HG02938 (cell line): ENCODE results near the gene COA6.
"Not testable (repeated sequence)": the region's sequence is repeated elsewhere in the genome, so short reads cannot be mapped to it uniquely, and the experiment has no call there.

Experiments used
- ATAC-seq: cut with Tn5 transposase; IDR thresholded peaks from one replicate; pipeline ENCODE4 v1.9.1; 2021; ENCODE audit warnings: mild to moderate bottlenecking, moderate library complexity; ENCODE audit not compliant: unreplicated experiment

Gene COA6

DNA sequence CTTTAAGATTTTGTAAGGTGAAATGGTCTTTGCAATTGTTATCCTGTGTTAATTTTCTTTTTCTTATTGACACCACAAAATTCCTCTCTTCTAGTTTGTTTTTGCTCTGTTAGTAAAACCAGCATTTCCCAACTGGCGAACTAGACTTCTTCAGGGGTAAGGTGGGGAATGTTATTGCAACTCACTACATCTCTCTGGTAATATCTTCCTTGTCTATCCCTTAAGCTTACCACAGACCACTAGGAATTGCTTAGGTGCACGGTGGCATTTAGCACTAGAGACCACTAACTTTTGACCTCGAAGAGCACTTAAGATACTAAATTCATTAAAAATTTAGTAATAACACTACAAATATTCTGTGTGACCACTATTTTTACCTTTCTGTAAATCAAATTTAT, 4.2 kb upstream of the COA6 start:
- no peak for ATAC-seq

DNA sequence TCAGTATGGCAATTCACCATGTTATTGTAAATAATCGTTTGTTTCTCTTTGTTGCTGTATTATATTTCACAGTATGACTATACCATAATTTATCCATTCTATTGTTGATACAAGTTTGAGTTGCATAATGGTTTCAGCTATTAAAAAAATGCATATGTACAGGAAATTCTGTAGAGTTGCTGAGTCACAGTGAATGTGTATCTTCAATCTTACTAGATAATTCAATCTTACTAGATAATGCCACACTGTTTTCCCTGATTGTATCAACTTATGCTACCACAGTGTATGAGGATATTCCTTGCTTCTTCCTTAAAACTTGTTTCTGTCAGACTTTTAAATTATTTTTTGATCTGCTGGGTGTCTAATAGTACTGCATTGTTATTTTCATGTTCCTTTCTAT, 3.5 kb upstream of the COA6 start:
- no peak for ATAC-seq

DNA sequence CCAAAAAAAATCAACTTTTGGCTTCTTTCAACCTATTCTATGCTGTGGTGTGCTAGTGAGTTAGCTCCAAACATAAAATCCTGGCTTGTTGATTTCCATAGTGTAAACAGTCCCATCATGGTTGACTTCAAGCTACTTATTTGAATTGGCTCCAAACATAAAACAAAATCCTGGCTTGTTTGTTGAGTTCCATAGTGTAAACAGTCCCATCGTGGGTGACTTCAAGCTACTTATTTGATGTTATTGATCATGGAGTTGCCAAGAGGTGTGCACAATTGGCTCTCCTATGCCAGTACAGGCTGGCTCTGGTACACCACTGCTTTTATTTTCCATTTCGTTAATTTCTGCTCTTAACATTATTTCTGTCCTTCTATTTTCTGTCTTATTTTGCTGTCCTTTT, 1.8 kb upstream of the COA6 start:
- no peak for ATAC-seq

DNA sequence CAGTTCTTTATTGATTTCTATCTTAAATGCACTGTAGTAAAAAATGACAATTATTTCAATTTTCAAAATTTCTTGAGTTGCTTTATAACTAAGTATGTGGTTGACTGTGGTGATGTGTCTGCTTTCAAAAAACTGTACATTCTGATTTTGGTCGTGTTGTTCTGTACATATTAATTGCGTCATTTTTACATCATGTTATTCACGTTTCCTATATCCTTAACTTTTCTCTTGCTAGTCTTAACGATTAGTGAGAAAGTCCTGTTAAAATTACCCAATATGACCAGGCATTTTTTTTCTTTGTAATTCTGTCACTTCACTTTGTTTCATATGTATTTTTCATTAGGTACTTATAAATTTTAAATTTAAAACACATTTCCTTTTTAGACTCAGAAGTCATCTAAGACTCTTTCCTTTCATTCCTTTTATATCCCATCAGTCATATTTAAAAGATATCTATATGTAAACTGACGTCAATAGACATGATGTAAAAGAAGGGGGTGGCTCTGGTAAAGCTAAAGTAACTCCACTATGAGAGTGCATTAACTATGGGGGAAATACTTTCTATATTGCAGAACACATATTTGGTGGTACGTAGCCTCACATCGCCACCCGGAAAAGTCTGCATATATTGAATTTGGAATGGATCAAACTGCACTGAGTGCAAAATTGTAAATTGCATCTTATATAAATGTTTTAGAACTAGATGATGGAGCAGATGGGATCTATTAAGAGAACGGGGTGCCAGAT, 1.1 kb upstream of the COA6 start:
- ATAC-seq: no peak

DNA sequence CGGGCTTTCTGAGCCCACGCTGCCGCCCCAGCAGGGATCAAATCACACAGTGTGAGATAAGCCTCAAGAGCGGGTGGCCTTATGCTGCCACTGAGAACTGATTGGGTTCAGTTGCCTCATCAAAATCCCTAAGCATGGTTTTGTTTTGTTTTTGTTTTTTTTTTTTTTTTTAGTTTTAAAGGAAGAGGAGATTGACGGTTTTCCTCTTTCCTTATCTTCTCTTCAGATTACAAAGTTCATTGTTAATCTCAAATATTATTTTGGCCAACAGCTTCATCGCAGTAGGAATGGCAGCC, 651 bp downstream of the COA6 start:
- ATAC-seq: no peak

DNA sequence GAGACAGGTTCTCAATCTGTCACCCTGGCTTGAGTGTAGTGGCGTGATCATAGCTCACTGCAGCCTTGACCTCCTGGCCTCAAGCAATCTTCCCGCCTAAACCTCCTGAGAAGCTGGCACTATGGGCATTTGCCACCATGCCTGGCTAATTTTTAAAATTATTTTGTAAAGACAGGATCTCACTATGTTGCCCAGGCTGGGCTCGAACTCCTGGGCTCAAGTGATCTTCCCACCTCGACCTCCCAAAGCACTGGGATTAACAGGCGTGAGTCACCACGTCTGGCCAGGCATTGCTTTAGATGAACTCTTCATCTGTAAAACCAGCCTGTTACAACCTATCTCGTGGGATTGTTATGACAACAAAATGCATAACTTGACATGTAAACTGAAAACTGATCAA, 2.4 kb downstream of the COA6 start:
- no peak for ATAC-seq

DNA sequence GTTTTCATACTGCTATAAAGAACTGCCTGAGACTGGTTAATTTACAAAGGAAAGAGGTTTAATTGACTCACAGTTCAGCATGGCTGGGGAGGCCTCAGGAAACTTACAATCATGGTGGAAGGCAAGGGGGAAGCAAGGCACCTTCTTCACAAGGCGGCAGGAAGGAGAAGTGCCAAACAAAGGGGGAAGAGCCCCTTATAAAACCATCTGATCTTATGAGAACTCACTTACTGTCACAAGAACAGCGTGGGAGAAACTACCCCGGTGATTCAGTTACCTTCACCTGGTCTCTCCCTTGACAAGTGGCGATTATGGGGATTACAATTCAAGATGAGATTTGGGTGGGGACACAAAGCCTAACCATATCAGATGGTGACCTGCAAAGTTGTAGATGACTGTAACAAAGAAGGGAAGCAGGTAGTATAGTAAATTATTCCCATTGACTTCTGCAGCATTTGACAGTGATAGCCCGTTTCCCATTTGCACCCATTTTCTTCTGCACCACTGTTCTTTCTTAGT, 6.4 kb downstream of the COA6 start:
- not testable (repeated sequence) for ATAC-seq

DNA sequence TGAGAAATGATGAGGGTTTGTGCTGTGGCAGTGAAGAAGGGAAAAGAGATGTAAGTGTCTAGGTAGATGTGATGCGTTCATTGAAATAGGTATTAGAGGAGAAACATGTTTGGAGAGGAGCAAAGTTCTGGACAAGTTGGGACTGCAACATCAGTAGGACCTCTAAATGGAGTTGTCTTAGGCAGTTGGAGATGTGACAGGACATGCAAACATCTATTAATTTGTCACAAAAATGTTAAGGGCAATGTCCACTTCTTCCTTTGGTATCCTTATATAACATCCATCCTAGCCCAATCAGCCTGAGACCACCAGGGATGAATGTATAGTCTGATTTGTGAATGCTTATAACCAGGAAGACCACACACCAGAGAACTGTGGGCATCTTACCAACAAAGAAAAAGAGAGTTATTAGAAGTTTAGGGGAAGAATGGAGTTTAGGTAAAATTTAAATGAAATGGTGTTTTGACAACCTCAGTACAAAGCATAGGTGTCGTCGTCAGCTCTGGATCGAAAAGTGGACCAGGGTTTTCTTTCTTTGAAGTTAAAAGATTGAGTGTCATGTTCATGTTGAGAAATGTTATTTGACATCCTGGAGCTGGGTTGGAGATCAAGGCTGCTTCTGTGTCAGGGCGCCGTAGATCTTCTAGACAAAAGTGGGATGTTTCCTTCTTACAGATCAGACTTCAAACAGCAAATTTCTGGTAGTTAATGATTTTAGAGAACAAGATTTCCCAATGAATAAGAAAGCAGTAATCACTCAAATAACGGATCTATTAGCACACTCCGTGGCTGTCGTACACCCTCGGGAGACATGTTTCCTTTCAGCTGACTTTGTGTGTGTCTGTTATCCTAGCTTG, 8.7 kb downstream of the COA6 start:
- ATAC-seq: no peak

DNA sequence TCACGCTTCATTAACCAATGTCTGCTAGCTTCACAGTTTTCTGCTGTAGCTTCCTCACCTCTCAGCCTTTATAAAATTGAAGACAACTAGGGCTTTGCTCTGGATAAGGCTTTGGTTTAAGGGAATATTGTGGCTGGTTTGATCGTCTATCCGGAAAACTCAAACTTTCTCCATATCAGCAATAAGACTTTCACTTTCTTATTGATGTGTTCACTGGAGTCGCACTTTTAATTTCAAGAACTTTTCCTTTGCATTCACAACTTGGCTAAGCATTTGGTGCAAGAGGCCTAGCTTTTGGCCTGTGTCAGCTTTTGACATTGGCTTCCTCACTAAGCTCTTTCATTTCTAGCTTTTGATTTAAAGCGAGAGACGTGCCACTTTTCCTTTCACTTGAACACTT, 12.9 kb downstream of the COA6 start:
- ATAC-seq: no peak

DNA sequence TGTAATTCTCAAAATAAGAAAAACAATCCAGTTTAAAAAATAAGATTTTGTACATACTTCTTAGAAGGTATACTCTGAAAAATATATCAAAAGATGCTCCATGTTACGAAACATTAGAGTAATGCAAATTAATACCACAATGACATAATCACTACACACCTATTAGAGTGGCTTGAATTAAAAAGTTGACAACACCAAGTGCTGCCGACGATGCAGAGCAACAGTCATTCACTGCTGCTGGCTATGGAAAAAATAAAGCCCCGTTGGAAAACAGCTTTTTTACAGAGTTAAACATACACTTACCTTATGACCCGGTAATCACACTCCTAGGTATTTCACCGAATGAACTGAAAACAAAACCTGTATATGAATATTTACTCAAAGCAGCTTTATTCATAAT, 14.8 kb downstream of the COA6 start:
- ATAC-seq: no peak

DNA sequence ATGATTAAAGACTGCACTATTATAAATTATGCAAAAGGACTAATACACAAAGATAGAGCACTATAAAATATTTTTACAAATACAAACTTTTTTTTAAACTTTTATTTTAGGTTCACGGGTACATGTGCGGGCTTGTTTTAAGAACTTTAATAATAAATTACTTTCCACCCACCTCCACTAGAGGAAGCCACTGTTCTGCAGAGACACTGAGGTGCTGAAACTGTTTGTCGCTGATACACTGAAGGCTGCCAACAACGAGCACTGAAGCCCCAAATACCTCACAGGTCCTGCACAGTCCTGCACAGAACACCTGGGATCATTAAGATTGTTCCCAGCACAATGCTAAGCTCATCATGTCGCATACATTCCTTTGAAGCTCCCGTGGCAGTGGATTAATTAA, 19.9 kb downstream of the COA6 start:
- no peak for ATAC-seq

DNA sequence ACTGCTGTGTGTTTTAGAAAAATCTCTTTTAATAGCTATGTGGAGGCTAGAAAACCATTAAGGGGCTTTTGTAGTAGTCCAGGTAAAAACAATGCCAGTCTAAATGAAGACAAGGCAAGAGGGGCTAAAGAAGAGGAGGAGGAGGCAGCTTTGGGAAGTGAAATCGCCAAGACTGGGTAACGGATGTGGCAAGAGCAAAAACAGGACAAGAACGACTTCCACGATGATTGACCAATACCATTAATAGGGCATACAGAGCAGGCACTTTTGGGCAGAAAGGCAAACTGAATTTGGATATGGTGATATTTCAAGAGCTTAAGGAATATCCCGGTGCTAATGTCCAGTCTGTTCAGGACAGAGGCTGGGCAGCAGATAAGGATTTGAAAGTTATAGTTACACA, 22.0 kb downstream of the COA6 start:
- no peak for ATAC-seq

DNA sequence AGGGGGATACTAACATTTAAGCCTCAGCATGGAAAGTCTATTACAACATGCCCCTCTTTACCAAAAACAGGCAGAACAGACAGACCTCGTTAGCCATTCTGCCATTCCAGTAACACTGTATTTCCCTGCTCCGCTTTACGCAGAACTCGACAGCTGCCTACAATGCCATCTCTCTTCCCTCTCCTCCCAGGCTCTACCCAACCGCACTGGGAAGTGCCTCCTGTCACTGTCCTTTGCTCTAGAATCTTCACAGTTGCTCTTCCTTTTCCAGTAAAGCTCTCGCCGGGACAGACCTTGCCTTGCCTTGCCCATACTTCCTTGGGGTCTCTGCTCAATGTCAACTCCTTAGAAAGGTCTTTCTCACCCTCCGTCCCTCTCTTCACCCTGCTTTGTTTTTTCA, 22.8 kb downstream of the COA6 start:
- no peak for ATAC-seq

DNA sequence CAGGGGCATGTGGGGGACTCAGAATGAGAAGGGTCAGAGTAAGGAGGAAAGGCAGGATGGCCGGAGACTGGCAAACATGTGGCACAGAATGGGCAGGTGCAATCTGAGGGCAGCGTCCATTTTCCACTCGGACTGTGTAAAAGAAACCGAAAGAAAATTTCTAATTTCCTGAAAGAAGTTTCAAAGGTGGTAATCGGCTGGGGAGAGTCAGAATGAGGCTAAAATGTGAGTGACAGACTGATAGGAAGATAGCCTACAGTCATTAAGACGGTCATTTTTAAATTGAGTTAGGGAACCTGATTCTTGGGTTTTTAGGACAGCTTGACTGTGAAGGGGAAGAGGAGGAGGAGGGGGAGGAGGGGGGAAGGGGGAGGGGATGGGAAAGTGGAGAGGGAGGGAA, 23.6 kb downstream of the COA6 start:
- ATAC-seq: no peak

DNA sequence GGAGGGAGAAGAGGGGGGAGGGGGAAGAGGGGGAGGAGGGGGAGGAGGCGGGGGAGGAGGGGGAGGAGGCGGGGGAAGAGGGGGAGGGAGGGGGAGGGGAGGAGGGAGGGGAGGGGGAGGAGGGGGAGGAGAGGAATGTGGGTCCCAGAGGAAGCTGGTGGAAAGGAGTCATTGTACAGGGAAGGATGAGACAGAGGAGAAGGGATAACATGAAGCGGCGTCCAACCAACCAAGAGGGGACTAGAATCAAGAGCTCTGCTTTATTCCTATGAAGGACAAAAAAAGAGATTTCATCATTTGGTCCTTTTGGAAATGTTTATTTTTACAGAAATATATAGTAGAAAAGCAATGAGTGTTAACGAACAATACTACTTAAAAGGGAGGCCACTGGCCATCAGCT, 24.5 kb downstream of the COA6 start:
- no peak for ATAC-seq

DNA sequence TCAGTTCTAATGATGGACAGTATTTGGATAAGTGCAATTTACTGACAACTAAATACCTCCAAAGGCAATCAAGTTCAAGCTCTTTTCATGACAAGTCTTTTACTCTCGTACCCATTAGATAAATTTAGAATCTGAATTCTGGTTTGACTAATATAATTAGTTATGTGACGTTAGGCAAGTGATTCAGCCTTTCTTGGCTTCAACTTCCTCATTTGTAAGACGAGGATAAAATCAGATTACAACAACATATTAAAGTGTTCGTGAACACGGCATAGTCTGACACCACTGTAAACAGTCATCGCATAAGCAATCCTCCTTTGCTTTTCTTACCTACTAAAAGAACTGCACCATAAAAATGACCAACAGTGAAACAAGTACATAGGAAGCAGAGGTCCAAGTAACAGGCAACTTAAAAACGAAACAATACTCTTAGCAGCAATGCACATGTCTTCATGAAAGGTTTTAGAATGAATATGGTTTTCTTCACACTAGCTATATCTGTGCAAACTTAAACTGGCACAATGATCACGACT, 25.7 kb downstream of the COA6 start:
- ATAC-seq: peak; percentile 59

DNA sequence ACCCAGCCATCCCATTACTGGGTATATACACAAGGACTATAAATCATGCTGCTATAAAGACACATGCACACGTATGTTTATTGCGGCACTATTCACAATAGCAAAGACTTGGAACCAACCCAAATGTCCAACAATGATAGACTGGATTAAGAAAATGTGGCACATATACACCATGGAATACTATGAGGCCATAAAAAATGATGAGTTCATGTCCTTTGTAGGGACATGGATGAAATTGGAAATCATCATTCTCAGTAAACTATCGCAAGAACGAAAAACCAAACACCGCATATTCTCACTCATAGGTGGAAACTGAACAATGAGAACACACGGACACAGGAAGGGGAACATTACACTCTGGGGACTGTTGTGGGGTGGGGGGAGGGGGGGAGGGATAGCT, 26.3 kb downstream of the COA6 start:
- not testable (repeated sequence) for ATAC-seq

DNA sequence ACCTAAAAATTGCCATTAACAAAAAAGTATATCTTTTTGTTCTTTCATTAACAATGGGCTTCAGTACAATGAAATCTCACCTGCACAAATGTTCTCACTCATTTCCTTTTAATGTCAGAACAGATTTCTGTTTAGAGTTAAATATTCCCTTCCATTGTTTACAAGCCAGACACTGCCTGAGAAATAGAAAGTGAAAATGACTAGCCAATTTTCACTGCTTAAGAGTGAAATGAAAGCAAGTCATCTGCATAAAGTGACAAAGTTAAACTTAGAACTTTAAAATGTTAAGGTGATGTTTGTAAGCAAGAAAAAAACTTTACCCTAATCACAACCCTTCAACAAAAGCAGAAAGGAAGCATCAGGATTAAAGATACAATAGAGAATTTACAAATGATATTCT, 27.5 kb downstream of the COA6 start:
- peak; percentile 43 for ATAC-seq

DNA sequence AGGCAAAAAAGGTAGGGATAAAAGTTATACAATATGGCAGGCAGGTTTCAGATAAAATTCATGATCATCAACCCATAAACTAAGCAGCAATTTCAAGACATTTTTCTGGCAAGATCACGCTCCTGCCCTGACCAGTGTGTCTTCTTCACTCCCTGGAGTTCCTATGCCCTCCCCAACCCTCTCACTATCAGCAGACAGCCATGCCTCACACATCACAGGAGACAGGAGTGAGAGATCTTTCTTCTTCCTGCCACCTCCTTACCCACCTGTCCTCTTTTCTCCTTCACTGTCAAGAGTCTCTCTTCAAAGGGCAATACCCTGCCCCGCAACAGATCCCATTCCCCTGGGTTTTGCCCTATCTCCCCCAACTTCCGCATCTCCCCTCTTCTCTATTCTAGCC, 28.4 kb downstream of the COA6 start:
- no peak for ATAC-seq

DNA sequence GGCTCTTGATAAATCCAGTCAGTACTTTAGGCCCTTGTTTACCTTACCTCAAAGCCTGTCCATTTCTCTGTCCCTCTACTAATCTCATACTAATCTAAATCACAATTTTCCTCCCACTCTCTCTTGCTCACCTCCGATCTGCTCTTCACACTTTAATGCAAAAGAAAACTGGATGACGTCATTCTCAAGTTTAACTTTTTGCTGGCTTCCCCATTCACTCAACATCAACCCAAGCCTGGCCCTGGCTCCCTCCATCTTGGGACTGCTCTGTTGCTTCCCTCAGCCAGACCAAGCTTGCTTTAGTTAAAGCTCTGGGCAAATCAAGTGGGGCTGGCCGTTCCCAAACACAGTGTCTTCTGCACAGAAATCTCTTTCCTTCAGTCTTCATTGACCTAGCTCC, 29.7 kb downstream of the COA6 start:
- ATAC-seq: no peak

DNA sequence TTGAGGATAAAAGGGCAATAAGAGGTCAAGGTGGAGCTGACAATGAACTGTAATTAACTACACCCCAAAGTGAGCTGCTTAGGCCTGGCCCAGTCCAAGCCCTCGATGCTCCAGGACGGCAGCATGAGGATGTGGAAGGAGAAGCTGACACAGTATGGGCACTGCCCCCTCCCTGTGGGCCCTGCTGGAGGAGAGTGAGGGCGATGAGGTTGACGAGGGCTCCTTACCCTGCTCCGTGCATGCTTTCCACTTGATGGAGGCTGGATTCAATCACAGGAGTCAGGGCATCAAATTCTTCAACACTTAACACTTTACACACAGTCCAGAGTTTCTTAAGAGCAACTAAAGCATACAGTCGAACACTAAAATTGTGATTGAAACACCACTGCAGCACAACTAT, 32.4 kb downstream of the COA6 start:
- ATAC-seq: no peak

DNA sequence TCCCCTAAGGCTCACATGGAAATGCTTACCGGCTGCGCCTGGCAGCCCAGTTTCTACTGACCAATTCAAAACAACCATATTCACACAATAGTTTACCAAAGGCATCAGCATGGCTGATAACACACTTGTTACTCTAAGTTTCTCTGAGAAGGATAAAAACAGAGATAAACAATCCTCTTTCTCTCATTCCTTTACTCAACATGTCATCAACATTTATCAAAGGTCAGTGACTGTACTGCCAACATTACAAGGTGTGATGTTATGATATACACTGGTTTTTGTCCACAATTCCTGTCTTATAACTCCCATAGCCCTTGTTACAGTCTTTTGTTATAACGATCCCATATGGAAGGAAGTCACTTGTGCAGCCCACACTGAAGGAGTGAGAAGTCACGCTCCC, 33.6 kb downstream of the COA6 start:
- no peak for ATAC-seq
